Vagina (tissue), 2 donors: ENCODE data around the gene BRIP1.

Source experiments
- CTCF ChIP-seq, 3 experiments: fragments of 450-650 bp in 2 of 3; fragments of 200-600 bp in 1 of 3; sonication (generic) in 1 of 3; IDR thresholded peaks; one replicate each; pipeline ENCODE4 v1.5.1; 2017 to 2019; ENCODE audit warnings: antibody characterized with exemption in 3 of 3, mild to moderate bottlenecking in 2 of 3, moderate library complexity in 2 of 3
- POLR2AphosphoS5 ChIP-seq, 2 donors: sonication (generic); formaldehyde crosslinking; IDR thresholded peaks; one replicate each; pipeline ENCODE4 v1.9.0; 2017; ENCODE audit warnings: antibody characterized with exemption in 2 of 2, mild to moderate bottlenecking in 2 of 2, low read depth in 1 of 2; ENCODE audit not compliant: insufficient read depth in 1 of 2

- no peak for TF ChIP-seq CTCF (IDR thresholded peaks at IDR 0.05)
- no peak for TF ChIP-seq POLR2AphosphoS5 (IDR thresholded peaks at IDR 0.05; ENCODE audit: insufficient read depth in 1 of 2, low read depth in 1 of 2)
These were observed 7.3 kb downstream of the BRIP1 start for GRCh38 chr17:61856035-61856434.
